GM18907 (cell line): Measurements from ENCODE around the gene NRK.
"Not testable (repeated sequence)": the region's sequence is repeated elsewhere in the genome, so short reads cannot be mapped to it uniquely, and the experiment has no call there.

Experiments
- ATAC-seq: cut with Tn5 transposase; IDR thresholded peaks from one replicate; pipeline ENCODE4 v1.9.1; 2021; ENCODE audit warnings: mild to moderate bottlenecking, moderate library complexity; ENCODE audit not compliant: unreplicated experiment

The NRK gene

GRCh38 chrX:105876658-105877057, 54.3 kb downstream of the NRK start:
- no peak for ATAC-seq

GRCh38 chrX:105880491-105880890, 58.2 kb downstream of the NRK start:
- ATAC-seq = no peak

GRCh38 chrX:105882581-105883275, 60.4 kb downstream of the NRK start:
- ATAC-seq = no peak

GRCh38 chrX:105894721-105895120, 72.4 kb downstream of the NRK start:
- ATAC-seq = no peak

- ATAC-seq = no peak
Observed at GRCh38 chrX:105909576-105909975, 87.2 kb downstream of the NRK start.

GRCh38 chrX:105910563-105911105, 88.3 kb downstream of the NRK start:
- no peak for ATAC-seq

GRCh38 chrX:105945266-105945665, 122.9 kb downstream of the NRK start:
- ATAC-seq = no peak

GRCh38 chrX:105969487-105969886, 147.1 kb downstream of the NRK start:
- ATAC-seq = no peak

GRCh38 chrX:105972690-105973386, 150.5 kb downstream of the NRK start:
- no peak for ATAC-seq

- no peak for ATAC-seq
Observed at GRCh38 chrX:105973387-105973739, 151.0 kb downstream of the NRK start.

GRCh38 chrX:105975382-105975781, 153.0 kb downstream of the NRK start:
- ATAC-seq = no peak

- ATAC-seq = no peak
Observed at GRCh38 chrX:105981772-105982485, 159.6 kb downstream of the NRK start.

- not testable (repeated sequence) for ATAC-seq
Observed at GRCh38 chrX:105988487-105988886, 166.1 kb downstream of the NRK start.

GRCh38 chrX:105999294-105999693, 177.0 kb downstream of the NRK start:
- ATAC-seq = no peak

- ATAC-seq = no peak
Observed at GRCh38 chrX:106000203-106000602, 177.9 kb downstream of the NRK start.

- ATAC-seq = not testable (repeated sequence)
Observed at GRCh38 chrX:106000609-106001008, 178.3 kb downstream of the NRK start.

GRCh38 chrX:106005684-106006083, 183.3 kb downstream of the NRK start:
- no peak for ATAC-seq

- ATAC-seq = no peak
Observed at GRCh38 chrX:106007815-106008214, 185.5 kb downstream of the NRK start.
